Neuronal stem cell (in vitro differentiated cells): ENCODE results near the gene HMGCL.
A peak's percentile ranks its signal among the peaks of the same experiment; 100 is the strongest.

Experiments
- DNase-seq: peaks from one replicate; pipeline ENCODE4 v3.0.0-alpha.2; 2013; ENCODE audit warnings: low spot score
- H2AFZ ChIP-seq: one replicate; pipeline ENCODE4 v1.6.1; 2013; ENCODE audit warnings: mild to moderate bottlenecking, low read length, inconsistent platforms
- H2AK5ac ChIP-seq: 2 replicates; pipeline ENCODE4 v1.6.1; 2013; ENCODE audit warnings: low read depth, mild to moderate bottlenecking, inconsistent platforms, low read length, moderate library complexity, mixed read lengths
- H2BK120ac ChIP-seq: 2 replicates; pipeline ENCODE4 v1.6.1; 2013; ENCODE audit warnings: low read depth, mild to moderate bottlenecking, inconsistent platforms, low read length, moderate library complexity, mixed read lengths
- H2BK12ac ChIP-seq: one replicate; pipeline ENCODE4 v1.6.1; 2013; ENCODE audit warnings: low read length, inconsistent platforms
- H2BK15ac ChIP-seq: 2 replicates; pipeline ENCODE4 v1.6.1; 2013; ENCODE audit warnings: mild to moderate bottlenecking, low read length, inconsistent platforms, mixed read lengths
- H2BK5ac ChIP-seq: one replicate; pipeline ENCODE4 v1.6.1; 2013; ENCODE audit warnings: inconsistent platforms, mild to moderate bottlenecking, low read length, moderate library complexity
- H3K14ac ChIP-seq: one replicate; pipeline ENCODE4 v1.6.1; 2013; ENCODE audit warnings: low read length, inconsistent platforms
- H3K18ac ChIP-seq: 2 replicates; pipeline ENCODE4 v1.6.1; 2013; ENCODE audit warnings: low read length, inconsistent platforms
- H3K23ac ChIP-seq: 2 replicates; pipeline ENCODE4 v1.6.1; 2013; ENCODE audit warnings: low read depth, mild to moderate bottlenecking, mixed read lengths, low read length, inconsistent platforms; ENCODE audit not compliant: poor library complexity
- H3K27ac ChIP-seq: replicated peaks from 3 replicates; pipeline ENCODE4 v1.5.1; 2013; ENCODE audit warnings: low read length, inconsistent platforms
- H3K27me3 ChIP-seq, 3 experiments: 2 replicates each; pipeline ENCODE4 v1.6.1; 2013; ENCODE audit warnings: low read length in 3 of 3, mild to moderate bottlenecking in 2 of 3, inconsistent platforms in 1 of 3, low read depth in 1 of 3, mixed read lengths in 1 of 3, moderate library complexity in 1 of 3; ENCODE audit not compliant: control insufficient read depth in 3 of 3, insufficient read depth in 3 of 3
- H3K36me3 ChIP-seq, 2 donors: replicated peaks in 1 of 2; 2 replicates each; pipeline ENCODE4 v1.6.1; 2013; ENCODE audit warnings: low read length in 2 of 2; ENCODE audit not compliant: control insufficient read depth in 2 of 2, insufficient read depth in 2 of 2
- H3K4ac ChIP-seq: 2 replicates; pipeline ENCODE4 v1.6.1; 2013; ENCODE audit warnings: inconsistent platforms, mild to moderate bottlenecking, low read length, moderate library complexity
- H3K4me1 ChIP-seq, 2 donors: 1 replicate in 1 of 2; 2 replicates in 1 of 2; pipeline ENCODE4 v1.6.1; 2013; ENCODE audit warnings: low read length in 2 of 2, low read depth in 1 of 2; ENCODE audit not compliant: control insufficient read depth in 2 of 2, insufficient read depth in 1 of 2
- H3K4me2 ChIP-seq: one replicate; pipeline ENCODE4 v1.6.1; 2013; ENCODE audit warnings: mild to moderate bottlenecking, low read length, inconsistent platforms; ENCODE audit not compliant: insufficient read depth, poor library complexity, severe bottlenecking
- H3K4me3 ChIP-seq, 2 donors: 2 replicates each; pipeline ENCODE4 v1.5.1; 2013; ENCODE audit warnings: low read length in 2 of 2, mild to moderate bottlenecking in 2 of 2, inconsistent platforms in 1 of 2, moderate library complexity in 1 of 2
- H3K79me1 ChIP-seq: one replicate; pipeline ENCODE4 v1.6.1; 2013; ENCODE audit warnings: low read depth, mild to moderate bottlenecking, inconsistent platforms, low read length, moderate library complexity
- H3K9ac ChIP-seq: one replicate; pipeline ENCODE4 v1.6.1; 2013; ENCODE audit warnings: mild to moderate bottlenecking, low read depth, low read length, inconsistent platforms; ENCODE audit not compliant: poor library complexity
- H3K9me3 ChIP-seq, 2 donors: replicated peaks in 1 of 2; 2 replicates each; pipeline versions ENCODE3 to v1.6.1; 2013; ENCODE audit warnings: low read length in 2 of 2, mild to moderate bottlenecking in 2 of 2, inconsistent platforms in 1 of 2, low read depth in 1 of 2, mixed read lengths in 1 of 2, moderate library complexity in 1 of 2; ENCODE audit not compliant: control insufficient read depth in 2 of 2, insufficient read depth in 1 of 2
- H4K8ac ChIP-seq: one replicate; pipeline ENCODE4 v1.6.1; 2013; ENCODE audit warnings: low read depth, mild to moderate bottlenecking, inconsistent platforms, low read length, moderate library complexity
- H4K91ac ChIP-seq: one replicate; pipeline ENCODE4 v1.6.1; 2013; ENCODE audit warnings: low read length, low read depth, mild to moderate bottlenecking, inconsistent platforms; ENCODE audit not compliant: poor library complexity
- WGBS, 2 donors: extraction: QIAGEN DNeasy Blood & Tissue Kit; methylation state at CpG; one replicate each; pipeline ENCODE4 v1.1.7; 2013; ENCODE audit warnings: missing lambda C conversion rate in 2 of 2, mixed read lengths in 1 of 2; ENCODE audit not compliant: insufficient read length in 2 of 2, insufficient replicate concordance in 1 of 2; ENCODE audit errors: extremely low coverage in 2 of 2; 5-methylcytosine and 5-hydroxymethylcytosine counted together

Gene HMGCL

DNA sequence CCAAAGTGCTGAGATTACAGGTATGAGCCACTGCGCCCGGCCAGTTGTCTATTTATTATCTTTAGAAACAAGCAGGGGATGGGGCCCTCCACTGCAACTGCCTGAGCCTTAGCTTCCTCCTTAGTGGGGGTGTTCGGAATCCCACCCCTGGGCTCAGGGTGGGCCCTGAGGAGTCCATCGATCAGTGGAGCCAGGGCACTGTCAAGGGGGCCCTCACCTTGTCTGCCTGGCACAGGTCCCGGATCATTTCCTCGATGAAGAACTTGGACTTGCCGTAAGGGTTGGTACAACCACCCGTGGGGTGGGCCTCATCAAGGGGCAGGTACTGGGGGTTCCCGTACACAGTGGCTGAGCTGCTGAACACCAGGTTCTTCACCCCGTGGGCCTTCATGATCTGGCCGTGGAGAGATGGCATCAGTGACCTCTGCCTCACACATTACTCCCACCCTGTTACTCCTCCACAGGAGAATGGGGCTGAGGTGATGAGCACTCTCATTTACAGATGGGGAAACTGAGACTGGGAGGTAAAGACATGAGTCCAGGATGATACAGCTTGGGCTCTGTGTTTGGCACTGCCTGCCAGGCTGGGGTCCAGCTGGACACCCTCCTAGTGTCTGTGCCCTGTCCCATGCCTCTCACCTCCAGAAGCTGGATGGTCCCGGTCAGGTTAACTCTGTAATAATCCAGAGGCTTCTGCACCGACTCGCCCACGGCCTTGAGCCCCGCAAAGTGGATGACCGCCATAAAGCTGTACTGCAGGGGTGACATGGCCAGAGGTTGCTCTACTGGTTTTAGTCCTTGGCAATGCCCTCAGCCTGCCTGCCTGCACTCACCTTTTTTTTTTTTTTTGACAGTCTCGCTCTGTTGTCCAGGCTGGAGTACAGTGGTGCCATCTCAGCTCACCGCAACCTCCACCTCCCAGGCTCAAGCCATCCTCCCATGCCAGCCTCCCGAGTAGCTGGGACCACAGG is 27.5 kb downstream of the HMGCL start:
- Histone ChIP-seq H3K4me3 (no peak overlapping the region), H4K91ac (no peak overlapping the region), H3K9me3 (no peaks in the 10 kb centered on the region), H2BK15ac (no peak overlapping the region), H3K23ac (no peak overlapping the region), H2BK5ac (no peak overlapping the region), H3K79me1 (peaks cover 12% of the 10 kb centered on the region), H2AFZ (no peak overlapping the region), H3K36me3 (peaks cover 33 to 55% of the 10 kb centered on the region in 2 donors), H3K4me2 (no peak overlapping the region), H4K8ac (no peak overlapping the region), H2AK5ac (no peak overlapping the region), H3K4me1 (peaks cover 5 to 16% of the 10 kb centered on the region in 2 donors), H3K14ac (no peak overlapping the region), H3K4ac (no peak overlapping the region), H2BK12ac (no peak overlapping the region), H3K27me3 (no peaks in the 10 kb centered on the region), H2BK120ac (no peak overlapping the region), H3K18ac (no peak overlapping the region), H3K9ac (no peak overlapping the region), H3K27ac (no peak overlapping the region)
- no CpG with 5 or more reads among the region's 20 CpGs for WGBS, 2 donors
- DNase-seq = no peak

DNA sequence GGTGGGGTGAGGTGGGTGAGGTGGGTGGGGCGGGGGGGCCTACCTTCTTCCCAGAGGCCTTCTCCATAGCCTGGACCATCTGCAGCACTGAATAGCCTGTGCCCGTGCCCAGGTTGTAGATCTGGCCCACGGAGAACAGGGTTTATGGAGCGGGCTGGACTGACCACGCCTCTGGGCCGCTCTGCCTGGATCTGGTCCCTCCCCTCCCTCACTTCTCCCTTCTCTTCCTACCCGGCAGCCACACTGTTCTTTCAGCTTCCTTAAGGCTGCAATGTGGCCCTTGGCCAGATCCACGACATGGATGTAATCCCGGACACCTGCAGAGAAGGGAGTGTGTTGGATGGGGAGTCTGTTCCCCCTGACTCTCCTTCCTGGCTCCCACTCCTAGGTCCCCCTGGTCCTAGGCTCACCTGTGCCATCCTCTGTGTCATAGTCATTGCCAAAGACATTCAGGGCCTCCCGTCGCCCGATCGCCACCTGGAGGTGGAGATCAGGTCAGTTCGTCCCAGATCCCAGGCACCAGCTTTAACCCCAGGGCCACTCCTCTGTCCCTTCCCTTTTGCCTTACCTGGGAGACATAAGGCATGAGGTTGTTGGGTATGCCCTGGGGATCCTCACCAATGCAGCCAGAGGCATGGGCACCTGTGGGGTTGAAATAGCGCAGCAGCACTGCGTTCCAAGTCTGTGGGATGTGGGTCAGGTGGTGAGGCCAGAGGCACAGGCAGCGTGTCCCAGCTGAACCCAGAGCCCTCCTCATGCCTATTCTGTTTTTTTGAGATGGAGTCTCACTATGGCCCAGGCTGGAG is 28.6 kb downstream of the HMGCL start:
- H3K9ac ChIP-seq = no peak overlapping the region
- no CpG with 5 or more reads among the region's 17 CpGs for WGBS, 2 donors
- H3K36me3 ChIP-seq = peaks cover 33 to 58% of the 10 kb centered on the region in 2 donors

DNA sequence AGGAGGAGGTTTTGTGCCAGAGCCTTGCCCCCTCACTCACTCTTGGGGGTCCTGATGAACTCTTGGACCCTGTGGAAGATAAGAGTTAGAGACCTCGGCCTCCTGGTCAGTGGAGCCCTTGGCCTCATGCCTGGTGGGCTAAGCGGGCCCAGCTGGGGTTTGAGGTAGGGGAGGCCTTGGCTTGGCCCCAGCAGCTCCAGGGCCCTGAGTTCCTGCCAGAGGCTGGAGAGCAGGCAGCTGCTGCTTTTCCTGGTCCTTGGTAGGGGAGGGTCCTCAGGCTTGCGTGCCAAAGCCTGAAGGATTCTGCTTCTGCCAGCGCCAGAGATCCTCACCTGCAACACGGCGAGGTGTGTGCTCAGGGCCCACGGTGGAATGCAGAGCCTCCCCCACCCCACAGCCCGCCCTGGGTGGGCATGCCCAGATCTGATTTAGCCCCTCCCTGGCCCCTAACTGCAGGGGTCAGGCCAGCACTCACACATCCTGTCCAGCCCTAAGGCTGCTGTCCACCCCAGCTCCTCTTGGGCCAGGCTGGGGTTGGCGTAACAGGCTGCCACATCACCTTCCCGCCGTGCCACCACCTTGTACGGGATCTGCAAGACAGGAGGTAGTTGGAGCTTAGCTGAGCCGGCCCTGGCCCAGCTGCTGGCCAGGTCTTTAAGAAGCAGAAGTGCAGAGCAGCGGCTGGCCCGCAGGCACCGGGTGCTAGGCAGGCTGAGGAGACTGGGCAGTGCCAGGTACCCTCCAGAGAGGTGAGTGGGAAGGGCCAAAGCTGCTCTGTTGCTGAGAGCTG is 29.4 kb downstream of the HMGCL start:
- no peak overlapping the region for H3K27ac ChIP-seq
- peaks cover 23% of the 10 kb centered on the region for H3K79me1 ChIP-seq
- H2AFZ ChIP-seq = no peak overlapping the region
- H3K36me3 ChIP-seq = peaks cover 33 to 58% of the 10 kb centered on the region in 2 donors
- H3K9ac ChIP-seq = no peak overlapping the region
- no peak overlapping the region for H3K23ac ChIP-seq
- no peak overlapping the region for H3K4ac ChIP-seq
- no peak overlapping the region for H3K4me2 ChIP-seq
- H2BK120ac ChIP-seq = no peak overlapping the region
- no peak for DNase-seq
- no peaks in the 10 kb centered on the region for H3K27me3 ChIP-seq
- no peak overlapping the region for H2BK15ac ChIP-seq
- H3K4me3 ChIP-seq = no peak overlapping the region
- H4K8ac ChIP-seq = no peak overlapping the region
- no peak overlapping the region for H3K18ac ChIP-seq
- peaks cover 9 to 22% of the 10 kb centered on the region in 2 donors for H3K4me1 ChIP-seq
- no peak overlapping the region for H2AK5ac ChIP-seq
- no peaks in the 10 kb centered on the region for H3K9me3 ChIP-seq
- no peak overlapping the region for H2BK5ac ChIP-seq
- no CpG with 5 or more reads among the region's 16 CpGs for WGBS, 2 donors
- H3K14ac ChIP-seq = no peak overlapping the region
- no peak overlapping the region for H2BK12ac ChIP-seq
- H4K91ac ChIP-seq = no peak overlapping the region

More for the DNA sequence above, 28.6 kb downstream of the HMGCL start:
- no peak overlapping the region for H2BK15ac ChIP-seq
- H2AFZ ChIP-seq = no peak overlapping the region
- H4K91ac ChIP-seq = no peak overlapping the region
- peaks cover 18% of the 10 kb centered on the region for H3K79me1 ChIP-seq
- H2BK12ac ChIP-seq = no peak overlapping the region
- no peak overlapping the region for H3K14ac ChIP-seq
- no peak overlapping the region for H3K23ac ChIP-seq
- no peak overlapping the region for H2AK5ac ChIP-seq
- H3K4me3 ChIP-seq = peak overlapping the region in 1 of 2 donors; percentile 37
- H3K27me3 ChIP-seq = no peaks in the 10 kb centered on the region
- H3K4me2 ChIP-seq = no peak overlapping the region
- no peak overlapping the region for H2BK5ac ChIP-seq
- H3K4ac ChIP-seq = no peak overlapping the region
- no peak overlapping the region for H3K27ac ChIP-seq
- no peak overlapping the region for H3K18ac ChIP-seq
- no peak overlapping the region for H4K8ac ChIP-seq
- DNase-seq = no peak
- H3K9me3 ChIP-seq = no peaks in the 10 kb centered on the region
- no peak overlapping the region for H2BK120ac ChIP-seq
- H3K4me1 ChIP-seq = peaks cover 10 to 22% of the 10 kb centered on the region in 2 donors
